ENCODE measurements around the gene ZC3H11A.
"Not testable (repeated sequence)": the region's sequence is repeated elsewhere in the genome, so short reads cannot be mapped to it uniquely, and the experiment has no call there.

Gene ZC3H11A

GRCh38 chr1:203778789-203779188 is 16.6 kb upstream of the ZC3H11A start:
- DNase-seq (ENCODE audit: low read depth in 2 of 2, low spot score in 1 of 2): no peak

- DNase-seq (ENCODE audit: low read depth in 2 of 2, low spot score in 1 of 2): no peak
Measured at GRCh38 chr1:203781962-203782361, 13.5 kb upstream of the ZC3H11A start.

GRCh38 chr1:203789966-203790365 is 5.5 kb upstream of the ZC3H11A start:
- DNase-seq (ENCODE audit: low read depth in 2 of 2, low spot score in 1 of 2): no peak

DNA sequence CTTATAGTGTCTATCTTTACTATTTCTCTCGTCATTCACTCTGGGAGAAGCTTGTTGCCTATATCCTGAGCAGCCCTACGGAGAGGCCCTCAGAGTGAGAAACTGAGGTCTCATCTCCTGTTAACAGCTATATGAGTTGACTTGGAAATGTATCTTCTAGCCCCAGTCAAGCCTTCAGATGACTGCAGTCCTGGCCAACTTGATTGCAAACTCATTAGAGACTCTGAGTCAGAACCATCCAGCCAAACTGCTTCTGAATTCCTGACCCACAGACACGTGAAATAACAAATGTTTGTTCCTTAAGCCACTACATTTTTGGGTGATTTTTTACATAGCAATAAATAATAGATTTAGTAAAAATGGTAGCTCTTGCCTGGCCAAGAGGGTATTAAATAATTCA is 3.9 kb upstream of the ZC3H11A start:
- no peak for DNase-seq (ENCODE audit: low read depth in 2 of 2, low spot score in 1 of 2)

GRCh38 chr1:203792486-203792885 is 2.9 kb upstream of the ZC3H11A start:
- DNase-seq (ENCODE audit: low read depth in 2 of 2, low spot score in 1 of 2): no peak

GRCh38 chr1:203793561-203793960 is 1.9 kb upstream of the ZC3H11A start:
- DNase-seq (ENCODE audit: low read depth in 2 of 2, low spot score in 1 of 2): not testable (repeated sequence)

DNA sequence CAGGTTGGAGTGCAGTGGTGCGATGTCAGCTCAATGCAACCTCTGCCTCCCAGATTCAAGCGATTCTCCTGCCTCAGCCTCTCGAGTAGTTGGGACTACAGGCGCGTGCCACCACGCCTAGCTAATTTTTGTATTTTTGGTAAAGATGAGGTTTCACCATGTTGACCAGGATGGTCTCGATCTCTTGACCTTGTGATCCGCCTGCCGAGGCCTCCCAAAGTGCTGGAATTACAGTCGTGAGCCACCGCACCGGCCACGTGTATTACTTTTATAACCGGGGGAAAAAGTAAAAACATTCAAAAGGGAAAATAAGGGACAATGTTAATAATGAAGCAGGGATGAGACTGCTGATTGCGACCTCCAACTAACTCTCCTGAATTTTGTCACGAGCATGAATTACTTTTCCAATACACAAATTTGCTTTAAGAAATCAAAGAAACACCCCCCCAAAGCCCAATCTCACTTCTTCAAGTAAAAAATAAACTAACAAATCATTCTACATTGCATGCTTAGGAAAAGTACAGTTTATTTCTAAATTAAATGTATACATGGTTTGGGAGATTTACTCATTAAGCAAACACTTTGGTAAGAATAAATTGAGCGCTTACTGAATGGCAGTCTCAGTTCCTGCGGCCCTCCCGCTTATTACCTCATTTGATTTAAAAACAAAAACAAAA is 521 bp upstream of the ZC3H11A start:
- DNase-seq (ENCODE audit: low read depth in 2 of 2, low spot score in 1 of 2): no peak

GRCh38 chr1:203796236-203796605 is 798 bp downstream of the ZC3H11A start:
- no peak for DNase-seq (ENCODE audit: low read depth in 2 of 2, low spot score in 1 of 2)

DNA sequence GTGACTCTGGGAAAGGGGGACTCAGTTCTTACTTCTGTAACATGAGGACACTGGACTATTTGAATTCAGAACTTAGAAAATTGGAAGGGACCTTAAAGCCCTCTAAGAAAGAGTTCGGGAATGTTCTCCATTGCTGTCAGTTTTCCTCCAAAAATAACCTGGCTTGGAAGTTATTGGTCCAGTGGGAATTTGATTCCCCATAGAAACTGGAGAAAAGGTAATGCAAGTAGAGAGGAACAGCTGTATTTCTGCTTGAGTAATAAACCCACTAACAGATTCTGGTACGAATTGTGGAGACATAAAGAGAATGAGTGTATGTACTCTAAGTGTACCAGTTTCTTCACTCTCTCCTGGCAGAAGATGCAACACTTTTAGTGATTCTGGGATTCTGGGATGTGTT is 1.8 kb downstream of the ZC3H11A start:
- DNase-seq (ENCODE audit: low read depth in 2 of 2, low spot score in 1 of 2): no peak

GRCh38 chr1:203797948-203798655 is 2.7 kb downstream of the ZC3H11A start:
- DNase-seq (ENCODE audit: low read depth in 2 of 2, low spot score in 1 of 2): no peak

GRCh38 chr1:203799157-203799556 is 3.7 kb downstream of the ZC3H11A start:
- no peak for DNase-seq (ENCODE audit: low read depth in 2 of 2, low spot score in 1 of 2)

DNA sequence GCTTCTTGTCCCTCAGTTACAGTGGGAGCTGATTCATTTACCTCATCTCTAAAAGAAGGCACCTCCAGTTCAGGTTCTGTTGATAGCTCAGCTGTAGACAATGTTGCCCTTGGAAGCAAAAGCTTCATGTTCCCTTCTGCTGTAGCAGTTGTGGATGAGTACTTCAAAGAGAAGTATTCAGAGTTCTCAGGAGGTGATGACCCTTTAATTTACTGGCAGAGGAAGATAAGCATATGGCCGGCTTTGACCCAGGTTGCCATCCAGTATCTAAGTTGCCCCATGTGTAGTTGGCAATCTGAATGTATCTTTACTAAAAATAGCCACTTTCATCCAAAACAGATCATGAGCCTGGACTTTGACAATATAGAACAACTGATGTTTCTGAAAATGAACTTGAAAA is 4.5 kb downstream of the ZC3H11A start:
- DNase-seq (ENCODE audit: low read depth in 2 of 2, low spot score in 1 of 2): no peak

DNA sequence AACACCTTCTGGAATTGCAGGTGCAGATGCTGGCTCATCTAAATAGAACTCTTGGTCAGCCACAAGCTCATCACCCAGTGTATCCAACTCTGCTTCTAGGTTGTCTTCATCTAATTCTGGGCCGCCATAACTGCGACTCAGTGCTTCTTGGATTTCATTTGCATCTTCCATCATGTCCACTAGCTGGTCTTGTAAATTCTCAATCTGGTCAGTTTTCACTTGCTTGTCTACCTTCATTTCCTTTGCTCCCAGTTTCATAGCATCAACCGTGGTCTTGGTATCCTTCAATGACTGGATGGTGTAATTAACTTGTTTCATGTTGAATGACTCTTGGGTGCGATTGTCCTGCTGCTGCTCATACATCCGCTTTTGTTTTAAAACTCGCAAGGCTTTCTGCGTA is 10.3 kb downstream of the ZC3H11A start:
- DNase-seq (ENCODE audit: low read depth in 2 of 2, low spot score in 1 of 2): no peak

- DNase-seq (ENCODE audit: low read depth in 2 of 2, low spot score in 1 of 2): no peak
Measured at GRCh38 chr1:203807196-203807595, 11.8 kb downstream of the ZC3H11A start.

DNA sequence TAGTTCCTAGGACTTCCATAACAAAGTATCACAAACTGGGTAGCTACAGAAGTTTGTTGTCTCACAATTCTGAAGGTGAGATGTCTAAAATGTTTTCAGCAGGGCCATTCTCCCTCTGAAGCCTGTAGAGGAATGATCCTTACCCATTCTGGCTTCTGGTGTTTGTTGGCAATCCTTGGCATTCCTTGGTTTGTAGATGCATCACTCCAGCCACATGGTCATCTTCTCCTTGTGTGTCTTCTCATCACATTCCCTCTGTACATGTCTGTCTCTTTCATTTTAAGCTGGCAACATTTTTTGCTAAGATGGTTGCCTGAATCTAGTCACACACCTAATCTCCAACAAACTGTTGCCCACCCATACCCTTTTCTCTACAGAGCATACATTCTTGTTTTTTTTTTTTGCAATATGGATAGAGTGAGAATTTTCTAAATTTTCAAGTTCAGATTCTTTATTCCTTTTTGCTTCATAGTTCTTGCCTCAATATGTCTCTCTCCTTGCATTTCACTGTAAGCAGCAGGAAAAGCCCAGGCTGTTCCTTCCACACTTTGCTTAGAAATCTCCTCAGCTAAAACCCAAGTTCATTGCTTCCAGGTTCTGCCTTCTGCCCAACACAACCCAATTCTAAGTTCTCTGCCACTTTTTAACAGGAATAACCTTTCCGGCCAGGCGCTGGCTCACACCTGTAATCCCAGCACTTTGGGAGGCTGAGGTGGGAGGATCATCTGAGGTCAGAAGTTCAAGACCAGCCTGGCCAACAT is 18.3 kb downstream of the ZC3H11A start:
- DNase-seq (ENCODE audit: low read depth in 2 of 2, low spot score in 1 of 2): no peak

GRCh38 chr1:203818399-203818798 is 23.0 kb downstream of the ZC3H11A start:
- no peak for DNase-seq (ENCODE audit: low read depth in 2 of 2, low spot score in 1 of 2)

- DNase-seq (ENCODE audit: low read depth in 2 of 2, low spot score in 1 of 2): no peak
Measured at GRCh38 chr1:203823306-203823705, 27.9 kb downstream of the ZC3H11A start.

- no peak for DNase-seq (ENCODE audit: low read depth in 2 of 2, low spot score in 1 of 2)
Measured at GRCh38 chr1:203826175-203826574, 30.8 kb downstream of the ZC3H11A start.

DNA sequence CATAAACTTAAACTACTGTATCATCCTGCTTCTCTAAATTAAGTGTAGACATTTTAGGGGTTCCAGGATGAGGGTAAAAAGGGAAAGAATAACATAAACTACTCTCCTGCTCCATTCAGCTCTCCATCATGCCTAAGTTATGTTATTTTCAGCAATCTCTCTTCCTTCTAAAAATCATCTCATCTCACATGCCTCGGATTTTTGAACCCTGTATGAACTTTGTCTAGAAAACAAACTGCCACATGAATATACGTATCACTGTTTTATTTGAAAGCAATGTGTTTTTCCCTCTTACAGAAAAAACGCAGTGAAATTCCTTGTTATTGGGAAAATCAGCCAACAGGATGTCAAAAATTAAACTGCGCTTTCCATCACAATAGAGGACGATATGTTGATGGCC is 32.6 kb downstream of the ZC3H11A start:
- DNase-seq (ENCODE audit: low read depth in 2 of 2, low spot score in 1 of 2): no peak

DNA sequence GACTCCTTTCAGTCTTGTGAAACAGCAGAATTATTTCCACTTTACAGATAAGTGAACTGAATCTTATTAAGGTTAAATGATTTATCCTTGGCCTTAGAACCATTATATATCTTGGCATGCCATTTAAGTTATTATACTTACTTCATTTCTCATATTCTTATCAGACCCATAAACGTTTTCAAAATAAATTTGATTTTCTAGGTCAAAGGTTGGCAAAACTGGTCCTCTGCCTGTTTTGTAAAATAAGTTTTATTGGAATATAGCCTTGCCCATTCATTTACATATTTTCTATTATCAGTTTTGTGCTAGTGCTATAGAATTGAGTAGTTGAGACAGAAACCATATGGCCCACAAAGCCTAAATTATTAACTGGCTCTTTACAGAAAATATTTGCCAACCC is 33.1 kb downstream of the ZC3H11A start:
- DNase-seq (ENCODE audit: low read depth in 2 of 2, low spot score in 1 of 2): no peak

- not testable (repeated sequence) for DNase-seq (ENCODE audit: low read depth in 2 of 2, low spot score in 1 of 2)
Measured at GRCh38 chr1:203829247-203829646, 33.8 kb downstream of the ZC3H11A start.

DNA sequence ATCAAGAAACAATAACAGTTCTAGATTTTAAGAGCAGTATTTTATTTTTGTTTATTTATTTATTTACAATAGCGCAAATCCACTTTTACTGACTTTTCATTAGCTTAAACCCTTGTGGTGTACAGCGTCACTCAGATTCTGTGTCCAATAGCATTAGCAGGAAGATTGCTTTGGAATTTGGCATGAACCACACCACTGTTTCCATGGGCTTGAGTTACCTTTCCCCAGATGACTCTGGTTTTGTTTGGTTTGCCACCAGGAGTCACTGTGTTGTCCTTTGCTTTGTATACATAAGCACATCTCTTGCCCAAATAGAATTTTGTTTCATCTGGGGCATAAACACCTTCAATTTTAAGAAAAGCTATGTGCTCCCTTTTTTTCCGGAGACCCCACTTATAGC is 40.1 kb downstream of the ZC3H11A start:
- DNase-seq (ENCODE audit: low read depth in 2 of 2, low spot score in 1 of 2): no peak
